ENCODE measurements around the gene CLIP3.

- no peak for TF ChIP-seq POLR2A (IDR thresholded peaks at IDR 0.05)
- TF ChIP-seq CTCF (IDR thresholded peaks at IDR 0.05), result no peak
Observed at GRCh38 chr19:36001605-36002004, 31.1 kb downstream of the CLIP3 start.

All from sigmoid colon (tissue), 3 donors.